LNCaP clone FGC (cell line): Measurements from ENCODE around the gene TUT4.
A peak's percentile ranks its signal among the peaks of the same experiment; 100 is the strongest.

Source experiments
- DNase-seq: peaks from one replicate; pipeline ENCODE4 v3.0.0-alpha.2; 2011; ENCODE audit warnings: low read depth
- H3K4me3 ChIP-seq: 2 replicates; pipeline ENCODE4 v1.5.1; 2011; ENCODE audit warnings: mild to moderate bottlenecking, low read depth, low read length, control low read depth
- TF ChIP-seq, protein P1 (sequence below): IDR thresholded peaks from 2 replicates; pipeline ENCODE4 v1.5.1; 2012; ENCODE audit warnings: mild to moderate bottlenecking; ENCODE audit not compliant: control insufficient read depth, insufficient read depth; ENCODE audit errors: extremely low read depth

The TUT4 gene

GRCh38 chr1:52423771-52424170 lies 129.1 kb downstream of the TUT4 start:
- DNase-seq, result no peak
- TF ChIP-seq, protein P1, sequence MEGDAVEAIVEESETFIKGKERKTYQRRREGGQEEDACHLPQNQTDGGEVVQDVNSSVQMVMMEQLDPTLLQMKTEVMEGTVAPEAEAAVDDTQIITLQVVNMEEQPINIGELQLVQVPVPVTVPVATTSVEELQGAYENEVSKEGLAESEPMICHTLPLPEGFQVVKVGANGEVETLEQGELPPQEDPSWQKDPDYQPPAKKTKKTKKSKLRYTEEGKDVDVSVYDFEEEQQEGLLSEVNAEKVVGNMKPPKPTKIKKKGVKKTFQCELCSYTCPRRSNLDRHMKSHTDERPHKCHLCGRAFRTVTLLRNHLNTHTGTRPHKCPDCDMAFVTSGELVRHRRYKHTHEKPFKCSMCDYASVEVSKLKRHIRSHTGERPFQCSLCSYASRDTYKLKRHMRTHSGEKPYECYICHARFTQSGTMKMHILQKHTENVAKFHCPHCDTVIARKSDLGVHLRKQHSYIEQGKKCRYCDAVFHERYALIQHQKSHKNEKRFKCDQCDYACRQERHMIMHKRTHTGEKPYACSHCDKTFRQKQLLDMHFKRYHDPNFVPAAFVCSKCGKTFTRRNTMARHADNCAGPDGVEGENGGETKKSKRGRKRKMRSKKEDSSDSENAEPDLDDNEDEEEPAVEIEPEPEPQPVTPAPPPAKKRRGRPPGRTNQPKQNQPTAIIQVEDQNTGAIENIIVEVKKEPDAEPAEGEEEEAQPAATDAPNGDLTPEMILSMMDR, result no peak
- H3K4me3 ChIP-seq, result no peak overlapping the region

DNA sequence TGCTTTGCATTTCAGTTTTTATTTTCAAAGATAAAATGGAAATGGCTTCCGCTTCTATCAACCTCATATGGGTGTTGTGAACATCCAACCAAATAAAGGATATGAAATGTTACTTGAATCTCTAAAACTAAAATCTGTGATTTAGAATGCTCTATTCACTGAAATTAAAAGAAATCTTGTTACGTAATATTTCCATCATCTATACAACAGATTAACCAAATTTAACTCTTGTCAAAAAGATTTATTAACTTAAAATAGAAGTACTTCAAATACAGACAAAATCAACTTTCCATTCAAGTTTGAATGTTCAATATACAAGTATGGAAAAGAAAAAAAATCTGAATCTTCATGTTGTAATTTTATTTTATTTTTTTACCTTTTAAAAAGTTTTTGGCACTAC lies 129.8 kb downstream of the TUT4 start:
- no peak for DNase-seq
- TF ChIP-seq, protein P1, result no peak
- H3K4me3 ChIP-seq, result no peak overlapping the region

DNA sequence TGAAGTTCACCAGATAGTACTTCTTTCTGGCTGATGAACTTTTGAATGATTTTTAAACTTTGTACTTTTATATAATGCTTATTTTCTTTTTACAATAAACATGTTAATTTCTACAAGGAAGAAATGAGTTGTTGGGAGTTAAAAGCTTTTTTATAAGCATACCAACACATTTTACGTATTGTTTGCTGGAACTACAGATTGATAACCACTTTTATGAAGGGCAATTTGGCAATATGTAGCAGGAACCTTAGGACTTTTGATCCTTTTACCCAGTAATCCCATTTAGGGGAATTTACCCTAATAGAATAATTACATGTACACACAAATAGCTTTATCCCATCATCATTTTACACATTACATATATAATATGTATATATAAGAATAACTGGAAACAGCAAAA lies 132.2 kb downstream of the TUT4 start:
- H3K4me3 ChIP-seq, result no peak overlapping the region
- no peak for DNase-seq
- TF ChIP-seq, protein P1, result no peak

DNA sequence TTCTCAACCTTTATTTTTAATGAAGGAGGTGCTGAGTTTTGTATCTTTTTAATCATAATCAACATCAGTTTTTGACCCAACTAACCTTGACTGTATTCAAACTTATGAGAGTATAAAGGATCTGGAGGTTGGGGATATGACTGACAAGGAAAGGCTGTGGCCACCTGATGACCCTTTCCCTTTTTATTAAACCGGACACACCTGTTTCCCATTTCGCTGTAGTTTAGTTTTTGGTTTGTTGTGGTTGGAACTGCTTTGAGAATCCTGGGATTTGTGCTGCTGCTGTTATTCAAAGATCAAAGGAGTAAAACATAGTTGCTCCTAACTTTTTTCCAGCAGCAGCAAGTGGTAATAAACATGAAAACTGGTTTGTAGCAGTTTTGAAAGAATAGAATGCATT lies 136.1 kb downstream of the TUT4 start:
- no peak overlapping the region for H3K4me3 ChIP-seq
- TF ChIP-seq, protein P1, result no peak
- DNase-seq, result no peak

DNA sequence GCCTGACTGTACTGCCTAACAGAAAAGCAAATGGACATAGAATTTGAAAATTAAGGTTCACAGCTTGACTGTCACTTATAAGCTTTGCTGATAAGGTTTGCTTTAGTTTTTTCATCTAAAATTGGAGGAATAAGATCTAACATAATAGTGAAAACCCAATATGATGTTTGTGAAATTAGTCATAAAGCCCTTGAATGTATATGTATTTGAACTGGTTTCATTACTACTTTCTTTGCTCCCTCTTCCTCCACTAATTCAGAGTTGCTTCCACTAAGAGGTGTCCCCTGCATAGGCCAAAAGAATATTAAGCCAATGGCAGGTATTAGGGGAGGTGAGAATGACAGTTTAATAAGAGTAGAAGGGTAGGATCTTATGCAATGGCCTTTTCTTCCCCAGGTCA lies 137.9 kb downstream of the TUT4 start:
- TF ChIP-seq, protein P1, result no peak

DNA sequence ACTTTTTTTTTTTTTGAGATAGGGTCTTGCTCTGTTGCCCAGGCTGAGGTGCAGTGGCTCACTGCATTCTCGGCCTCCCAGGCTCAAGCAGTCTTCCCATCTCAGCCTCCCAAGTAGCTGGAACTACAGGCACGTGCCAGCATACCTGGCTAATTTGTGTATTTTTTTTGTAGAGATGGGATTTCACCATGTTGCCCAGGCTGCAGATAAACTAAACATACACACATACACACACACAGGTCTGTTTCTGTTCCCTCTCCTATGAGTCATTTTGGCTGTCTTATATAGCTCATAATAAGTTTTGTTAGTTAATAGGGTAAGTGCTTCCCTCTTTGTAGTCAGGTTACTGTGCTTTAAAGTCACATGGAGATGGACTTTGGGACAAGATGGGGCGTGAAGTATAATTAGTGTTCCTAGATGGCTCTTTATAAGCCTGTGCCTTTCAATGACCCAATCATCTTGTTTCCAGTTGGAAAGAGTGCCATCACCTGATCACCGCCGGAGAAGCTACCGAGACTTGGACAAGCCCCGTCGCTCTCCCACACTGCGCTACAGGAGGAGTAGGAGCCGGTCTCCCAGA lies 139.4 kb downstream of the TUT4 start:
- TF ChIP-seq, protein P1, result no peak
- H3K4me3 ChIP-seq, result no peak overlapping the region
- no peak for DNase-seq

More for the DNA sequence above, 137.9 kb downstream of the TUT4 start:
- H3K4me3 ChIP-seq, result no peak overlapping the region
- no peak for DNase-seq

DNA sequence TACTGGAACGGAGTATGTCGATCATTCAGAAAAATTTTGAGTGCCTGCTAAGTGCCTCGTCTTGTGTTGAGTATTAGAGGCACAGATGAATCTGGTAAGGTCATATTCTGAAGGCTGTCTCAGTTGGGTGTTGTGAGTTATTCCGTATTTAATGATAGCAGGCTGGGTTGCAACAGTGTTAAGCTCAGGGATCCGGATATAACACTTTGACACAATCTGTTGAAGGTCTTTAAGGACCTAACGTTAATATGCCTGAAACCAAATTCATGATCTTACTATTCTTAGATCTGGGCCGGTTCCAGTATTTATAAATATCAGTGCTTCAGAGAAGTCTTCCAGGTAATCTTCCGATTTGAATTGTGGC lies 147.9 kb downstream of the TUT4 start:
- peak overlapping the region; percentile 82 for H3K4me3 ChIP-seq
- TF ChIP-seq, protein P1, result no peak
- DNase-seq, result no peak
